IPS DF 4.7 (cell line): ENCODE measurements around the gene E2F3.
"Not testable (repeated sequence)": the region's sequence is repeated elsewhere in the genome, so short reads cannot be mapped to it uniquely, and the experiment has no call there.

Experiments used
- DNase-seq: peaks from one replicate; pipeline ENCODE4 v3.0.0-alpha.2; 2013; ENCODE audit warnings: low spot score; ENCODE audit errors: extremely low read depth

The E2F3 gene

GRCh38 chr6:20467437-20467836 is 65.8 kb downstream of the E2F3 start:
- DNase-seq: no peak

- no peak for DNase-seq
Observed at GRCh38 chr6:20468209-20468608, 66.5 kb downstream of the E2F3 start.

- DNase-seq: no peak
Observed at GRCh38 chr6:20472748-20473147, 71.1 kb downstream of the E2F3 start.

- DNase-seq: no peak
Observed at GRCh38 chr6:20473518-20473917, 71.8 kb downstream of the E2F3 start.

GRCh38 chr6:20474874-20475542 is 73.3 kb downstream of the E2F3 start:
- no peak for DNase-seq

- no peak for DNase-seq
Observed at GRCh38 chr6:20476501-20477043, 74.9 kb downstream of the E2F3 start.

GRCh38 chr6:20477485-20477884 is 75.8 kb downstream of the E2F3 start:
- no peak for DNase-seq

GRCh38 chr6:20479060-20479459 is 77.4 kb downstream of the E2F3 start:
- DNase-seq: no peak

GRCh38 chr6:20479526-20479925 is 77.8 kb downstream of the E2F3 start:
- DNase-seq: no peak

- DNase-seq: no peak
Observed at GRCh38 chr6:20481281-20481680, 79.6 kb downstream of the E2F3 start.

GRCh38 chr6:20483887-20484497 is 82.3 kb downstream of the E2F3 start:
- DNase-seq: no peak

GRCh38 chr6:20486641-20487040 is 85.0 kb downstream of the E2F3 start:
- no peak for DNase-seq

- no peak for DNase-seq
Observed at GRCh38 chr6:20487669-20488375, 86.1 kb downstream of the E2F3 start.

- no peak for DNase-seq
Observed at GRCh38 chr6:20490591-20490990, 88.9 kb downstream of the E2F3 start.

GRCh38 chr6:20492099-20492498 is 90.4 kb downstream of the E2F3 start:
- DNase-seq: no peak

GRCh38 chr6:20497216-20498040 is 95.7 kb downstream of the E2F3 start:
- DNase-seq: no peak

- no peak for DNase-seq
Observed at GRCh38 chr6:20498041-20498385, 96.3 kb downstream of the E2F3 start.

GRCh38 chr6:20509212-20509611 is 107.5 kb downstream of the E2F3 start:
- no peak for DNase-seq

- no peak for DNase-seq
Observed at GRCh38 chr6:20511852-20512251, 110.2 kb downstream of the E2F3 start.

- not testable (repeated sequence) for DNase-seq
Observed at GRCh38 chr6:20525208-20525607, 123.5 kb downstream of the E2F3 start.

GRCh38 chr6:20529086-20529448 is 127.4 kb downstream of the E2F3 start:
- DNase-seq: not testable (repeated sequence)

- no peak for DNase-seq
Observed at GRCh38 chr6:20532881-20533280, 131.2 kb downstream of the E2F3 start.
